ENCODE measurements around the gene UBE2J2.

GRCh38 chr1:1215080-1215676 is 58.5 kb downstream of the UBE2J2 start:
- TF ChIP-seq POLR2A (IDR thresholded peaks at IDR 0.05; ENCODE audit: low read length) = no peak
- TF ChIP-seq GATA1 (IDR thresholded peaks at IDR 0.05; ENCODE audit: low read depth, low read length) = no peak
